ENCODE data around the gene SERPINA4.

DNA sequence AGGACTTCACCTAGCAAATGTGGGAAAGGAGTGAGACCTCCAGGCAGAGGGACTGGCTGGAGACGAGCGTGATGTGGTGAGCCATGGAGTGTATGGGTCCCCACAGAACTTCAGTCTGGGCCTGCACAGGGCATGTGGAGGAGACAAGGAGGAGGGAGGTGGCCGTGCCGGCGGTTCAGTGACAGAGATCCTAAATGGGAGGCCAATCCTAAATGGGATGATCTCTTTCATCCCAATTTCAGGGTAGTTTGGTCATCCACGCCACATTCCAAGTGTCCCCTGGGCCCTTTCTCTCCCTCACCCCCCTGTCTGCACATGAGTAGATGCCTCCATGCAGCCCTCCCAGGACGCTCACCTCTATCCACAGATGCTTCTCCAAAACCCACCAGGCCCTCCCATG, 33.2 kb downstream of the SERPINA4 start:
- TF ChIP-seq, protein P1, sequence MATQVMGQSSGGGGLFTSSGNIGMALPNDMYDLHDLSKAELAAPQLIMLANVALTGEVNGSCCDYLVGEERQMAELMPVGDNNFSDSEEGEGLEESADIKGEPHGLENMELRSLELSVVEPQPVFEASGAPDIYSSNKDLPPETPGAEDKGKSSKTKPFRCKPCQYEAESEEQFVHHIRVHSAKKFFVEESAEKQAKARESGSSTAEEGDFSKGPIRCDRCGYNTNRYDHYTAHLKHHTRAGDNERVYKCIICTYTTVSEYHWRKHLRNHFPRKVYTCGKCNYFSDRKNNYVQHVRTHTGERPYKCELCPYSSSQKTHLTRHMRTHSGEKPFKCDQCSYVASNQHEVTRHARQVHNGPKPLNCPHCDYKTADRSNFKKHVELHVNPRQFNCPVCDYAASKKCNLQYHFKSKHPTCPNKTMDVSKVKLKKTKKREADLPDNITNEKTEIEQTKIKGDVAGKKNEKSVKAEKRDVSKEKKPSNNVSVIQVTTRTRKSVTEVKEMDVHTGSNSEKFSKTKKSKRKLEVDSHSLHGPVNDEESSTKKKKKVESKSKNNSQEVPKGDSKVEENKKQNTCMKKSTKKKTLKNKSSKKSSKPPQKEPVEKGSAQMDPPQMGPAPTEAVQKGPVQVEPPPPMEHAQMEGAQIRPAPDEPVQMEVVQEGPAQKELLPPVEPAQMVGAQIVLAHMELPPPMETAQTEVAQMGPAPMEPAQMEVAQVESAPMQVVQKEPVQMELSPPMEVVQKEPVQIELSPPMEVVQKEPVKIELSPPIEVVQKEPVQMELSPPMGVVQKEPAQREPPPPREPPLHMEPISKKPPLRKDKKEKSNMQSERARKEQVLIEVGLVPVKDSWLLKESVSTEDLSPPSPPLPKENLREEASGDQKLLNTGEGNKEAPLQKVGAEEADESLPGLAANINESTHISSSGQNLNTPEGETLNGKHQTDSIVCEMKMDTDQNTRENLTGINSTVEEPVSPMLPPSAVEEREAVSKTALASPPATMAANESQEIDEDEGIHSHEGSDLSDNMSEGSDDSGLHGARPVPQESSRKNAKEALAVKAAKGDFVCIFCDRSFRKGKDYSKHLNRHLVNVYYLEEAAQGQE (IDR thresholded peaks at IDR 0.05; ENCODE audit: insufficient read depth in 1 of 2, low read depth in 2 of 2, low read length in 2 of 2) = no peak
- TF ChIP-seq POLR2AphosphoS5 (IDR thresholded peaks at IDR 0.05; ENCODE audit: low read depth, low read length) (no peak), SIN3A (IDR thresholded peaks at IDR 0.05; ENCODE audit: borderline replicate concordance, insufficient read depth, low read length) (no peak), TAF1 (IDR thresholded peaks at IDR 0.05; ENCODE audit: borderline replicate concordance, insufficient read depth, low read length) (no peak), FOXP2 (optimal IDR thresholded peaks at IDR 0.05; ENCODE audit: borderline replicate concordance, extremely low read depth, extremely low read length, insufficient read depth) (no peak)

Data from PFSK-1 (cell line).